Esophagus muscularis mucosa (tissue), 4 donors: Measurements from ENCODE around the gene RNLS. TPM values are rescaled to one million over a fixed set of nuclear protein-coding genes. Genes with fewer than 3 reads are reported as not detected.

Source experiments
- DNase-seq: peaks from one replicate; pipeline ENCODE4 v3.0.0-alpha.2; 2017; ENCODE audit errors: extremely low spot score
- H3K27ac ChIP-seq, 4 donors: fragments of 200-600 bp; sonication (generic); replicated peaks in 1 of 4; 1 replicate in 3 of 4; 2 replicates in 1 of 4; pipeline ENCODE4 v1.5.1; 2016 to 2019; ENCODE audit warnings: mild to moderate bottlenecking in 1 of 4
- H3K27me3 ChIP-seq, 4 donors: fragments of 200-600 bp; sonication (generic); one replicate each; pipeline versions ENCODE4 v1.5.1 to v1.6.0; 2016 to 2019
- H3K36me3 ChIP-seq, 4 donors: fragments of 200-600 bp; sonication (generic); one replicate each; pipeline ENCODE4 v1.5.1; 2016 to 2019
- H3K4me1 ChIP-seq, 4 donors: fragments of 200-600 bp; sonication (generic); one replicate each; pipeline ENCODE4 v1.5.1; 2016 to 2019
- H3K4me3 ChIP-seq, 4 donors: fragments of 200-600 bp; sonication (generic); 1 replicate in 2 of 4; 2 replicates in 2 of 4; pipeline ENCODE4 v1.5.1; 2016 to 2019; ENCODE audit warnings: mild to moderate bottlenecking in 4 of 4, moderate library complexity in 1 of 4
- H3K9me3 ChIP-seq, 4 donors: fragments of 200-600 bp; sonication (generic); 1 replicate in 3 of 4; 2 replicates in 1 of 4; pipeline ENCODE4 v1.5.1; 2016 to 2019
- CTCF ChIP-seq, 3 experiments: fragments of 200-600 bp in 2 of 3; fragments of 450-650 bp in 1 of 3; sonication (generic) in 2 of 3; IDR thresholded peaks; one replicate each; pipeline ENCODE4 v1.5.1; 2017 to 2019; ENCODE audit warnings: antibody characterized with exemption in 3 of 3, mild to moderate bottlenecking in 2 of 3, moderate library complexity in 1 of 3
- EP300 ChIP-seq: sonication (generic); formaldehyde crosslinking; IDR thresholded peaks from one replicate; pipeline ENCODE4 v1.6.1; 2017; ENCODE audit warnings: antibody characterized with exemption
- POLR2A ChIP-seq: fragments of 450-650 bp; IDR thresholded peaks from one replicate; pipeline ENCODE4 v1.6.1; 2017; ENCODE audit warnings: antibody characterized with exemption, moderate library complexity, mild to moderate bottlenecking, low read depth
- POLR2AphosphoS5 ChIP-seq, 2 donors: sonication (generic); formaldehyde crosslinking; IDR thresholded peaks; one replicate each; pipeline ENCODE4 v1.6.1; 2017; ENCODE audit warnings: antibody characterized with exemption in 2 of 2
- WGBS: methylation state at CpG from one replicate; pipeline ENCODE4 v1.1.5; 2018; 5-methylcytosine and 5-hydroxymethylcytosine counted together
- intact Hi-C: fragments of 100-400 bp; cut with DNase I; formaldehyde crosslinking; loops from one replicate; pipeline ENCODE4 v1.15.1; 2023
- total RNA-seq, 4 donors: library from RNA; depleted of rRNA; stranded (reverse); fragments of >200 nt; gene quantifications; one replicate each; pipeline versions ENCODE4 v1.1.0 to v1.2.1, GENCODE V29; 2016

The RNLS gene
- total RNA-seq, 4 donors from 2014 or later, result 6.7 to 12.9 (median 10.9) TPM

DNA sequence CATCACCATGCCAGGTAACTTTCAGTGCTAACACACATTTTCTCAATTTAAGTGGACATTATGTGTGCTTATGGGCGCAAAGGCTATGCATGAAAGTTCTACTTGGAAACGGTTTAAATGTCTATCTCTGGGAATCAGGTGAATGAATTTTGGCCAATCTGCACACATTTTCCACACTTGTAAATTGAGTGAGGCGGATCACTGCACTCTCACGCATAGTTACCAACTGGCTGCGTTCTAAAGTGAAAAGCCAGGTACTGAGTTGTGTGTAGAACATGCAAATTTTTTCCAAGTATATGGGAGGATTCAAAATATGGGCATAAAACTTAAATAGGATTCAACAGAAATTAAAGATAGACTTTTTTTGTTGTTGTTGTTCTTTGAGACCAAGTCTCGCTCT is 323.7 kb downstream of the RNLS start:
- 98% methylated on average over 6 of the region's 6 CpGs for WGBS
- no peak for DNase-seq
- no peaks in the 10 kb centered on the region for H3K9me3 ChIP-seq
- H3K27ac ChIP-seq, result no peak overlapping the region
- H3K27me3 ChIP-seq, result no peaks in the 10 kb centered on the region
- peaks cover 0 to 24% (median 11%) of the 10 kb centered on the region in 4 donors for H3K4me1 ChIP-seq
- TF ChIP-seq POLR2AphosphoS5 (IDR thresholded peaks at IDR 0.05), result no peak
- no peak for TF ChIP-seq CTCF (IDR thresholded peaks at IDR 0.05)
- no peak for TF ChIP-seq EP300
- TF ChIP-seq POLR2A, result no peak
- H3K36me3 ChIP-seq, result no peaks in the 10 kb centered on the region
- H3K4me3 ChIP-seq, result no peak overlapping the region
- intact Hi-C loops, result no loop called here

- TF ChIP-seq CTCF (IDR thresholded peaks at IDR 0.05) (no peak), POLR2AphosphoS5 (IDR thresholded peaks at IDR 0.05) (no peak), EP300 (no peak), POLR2A (no peak)
- peak overlapping the region; percentile 45 to 68 (median 53) for H3K27ac ChIP-seq
- intact Hi-C loops, result no loop called here
- 46% methylated on average over 4 of the region's 4 CpGs for WGBS
- H3K27me3 ChIP-seq, result no peaks in the 10 kb centered on the region
- H3K4me1 ChIP-seq, result peaks cover 2 to 41% (median 29%) of the 10 kb centered on the region in 4 donors
- H3K9me3 ChIP-seq, result no peaks in the 10 kb centered on the region
- no peaks in the 10 kb centered on the region for H3K36me3 ChIP-seq
- DNase-seq, result no peak
- no peak overlapping the region for H3K4me3 ChIP-seq
Measured at GRCh38 chr10:88256886-88257285, 326.2 kb downstream of the RNLS start.

DNA sequence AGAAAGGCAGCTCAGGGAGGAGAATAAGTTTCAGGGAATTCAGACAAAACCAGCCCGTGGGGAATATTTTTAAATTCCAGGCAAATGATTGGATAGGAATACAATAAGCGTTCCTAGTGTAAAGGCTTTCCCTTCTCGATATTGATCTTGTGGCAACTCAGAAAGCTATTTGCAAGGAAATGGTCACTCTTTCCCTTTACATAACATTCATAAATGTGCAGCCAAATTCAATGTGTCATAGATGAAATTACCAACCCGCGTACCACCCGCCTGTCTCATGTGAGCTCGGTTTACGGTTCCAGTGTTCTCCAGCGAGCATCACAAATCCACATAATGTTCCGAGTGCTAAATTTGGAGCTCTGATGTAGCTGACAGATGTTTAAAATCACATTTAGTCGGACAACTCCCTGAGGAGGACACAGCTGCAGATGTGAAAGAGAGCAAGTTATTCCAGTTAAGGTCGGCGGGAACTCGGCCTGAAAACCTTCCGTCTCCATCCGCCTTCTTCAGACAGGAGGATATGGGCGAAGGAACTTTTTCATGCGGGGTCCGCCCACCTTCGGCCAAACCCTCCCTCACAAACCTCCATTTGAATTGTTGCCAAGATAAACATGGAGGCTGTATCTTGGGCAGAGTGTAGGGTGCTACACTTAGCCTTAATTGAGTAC is 327.0 kb downstream of the RNLS start:
- no peaks in the 10 kb centered on the region for H3K27me3 ChIP-seq
- TF ChIP-seq POLR2AphosphoS5 (IDR thresholded peaks at IDR 0.05) (peak in 1 of 2 donors; percentile 62), EP300 (no peak)
- peak; percentile 91 for DNase-seq
- H3K9me3 ChIP-seq, result no peaks in the 10 kb centered on the region
- 79% methylated on average over 20 of the region's 20 CpGs for WGBS
- H3K27ac ChIP-seq, result peak overlapping the region; percentile 59 to 68 (median 65)
- peak overlapping the region in 1 of 4 donors; percentile 3 for H3K4me3 ChIP-seq
- no peaks in the 10 kb centered on the region for H3K36me3 ChIP-seq
- intact Hi-C loops, result no loop called here
- H3K4me1 ChIP-seq, result peaks cover 2 to 41% (median 29%) of the 10 kb centered on the region in 4 donors

- Histone ChIP-seq H3K9me3 (no peaks in the 10 kb centered on the region), H3K27ac (peak overlapping the region in 2 of 4 donors; percentile 35 to 68), H3K27me3 (no peaks in the 10 kb centered on the region), H3K36me3 (no peaks in the 10 kb centered on the region), H3K4me3 (no peak overlapping the region), H3K4me1 (peaks cover 2 to 41% (median 29%) of the 10 kb centered on the region in 4 donors)
- intact Hi-C loops, result no loop called here
- WGBS, result 60% methylated on average over 1 of the region's 1 CpG
- no peak for DNase-seq
- no peak for TF ChIP-seq EP300
- peak in 1 of 2 donors; percentile 43 for TF ChIP-seq POLR2AphosphoS5 (IDR thresholded peaks at IDR 0.05)
- no peak for TF ChIP-seq CTCF (IDR thresholded peaks at IDR 0.05)
Measured at GRCh38 chr10:88254091-88254490, 329.0 kb downstream of the RNLS start.

- no peak for TF ChIP-seq CTCF (IDR thresholded peaks at IDR 0.05)
- no peak for TF ChIP-seq EP300
- TF ChIP-seq POLR2AphosphoS5 (IDR thresholded peaks at IDR 0.05), result no peak
- no peak for TF ChIP-seq POLR2A
- Histone ChIP-seq H3K4me3 (no peak overlapping the region), H3K4me1 (peaks cover 2 to 41% (median 29%) of the 10 kb centered on the region in 4 donors), H3K27me3 (no peaks in the 10 kb centered on the region), H3K36me3 (no peaks in the 10 kb centered on the region), H3K27ac (peak overlapping the region; percentile 1 to 68 (median 38)), H3K9me3 (no peaks in the 10 kb centered on the region)
- no peak for DNase-seq
- 40% methylated on average over 2 of the region's 2 CpGs for WGBS
- intact Hi-C loops, result no loop called here
Measured at GRCh38 chr10:88253622-88254021, 329.5 kb downstream of the RNLS start.
